Suppressor macrophage treated with lipopolysaccharide for 4 hours (primary cell): ENCODE measurements around the gene RNF144B.
A peak's percentile ranks its signal among the peaks of the same experiment; 100 is the strongest.
"Not testable (repeated sequence)": the region's sequence is repeated elsewhere in the genome, so short reads cannot be mapped to it uniquely, and the experiment has no call there.

ENCODE experiments used
- DNase-seq: peaks from one replicate; pipeline ENCODE4 v3.0.0-alpha.2; 2020

The RNF144B gene

DNA sequence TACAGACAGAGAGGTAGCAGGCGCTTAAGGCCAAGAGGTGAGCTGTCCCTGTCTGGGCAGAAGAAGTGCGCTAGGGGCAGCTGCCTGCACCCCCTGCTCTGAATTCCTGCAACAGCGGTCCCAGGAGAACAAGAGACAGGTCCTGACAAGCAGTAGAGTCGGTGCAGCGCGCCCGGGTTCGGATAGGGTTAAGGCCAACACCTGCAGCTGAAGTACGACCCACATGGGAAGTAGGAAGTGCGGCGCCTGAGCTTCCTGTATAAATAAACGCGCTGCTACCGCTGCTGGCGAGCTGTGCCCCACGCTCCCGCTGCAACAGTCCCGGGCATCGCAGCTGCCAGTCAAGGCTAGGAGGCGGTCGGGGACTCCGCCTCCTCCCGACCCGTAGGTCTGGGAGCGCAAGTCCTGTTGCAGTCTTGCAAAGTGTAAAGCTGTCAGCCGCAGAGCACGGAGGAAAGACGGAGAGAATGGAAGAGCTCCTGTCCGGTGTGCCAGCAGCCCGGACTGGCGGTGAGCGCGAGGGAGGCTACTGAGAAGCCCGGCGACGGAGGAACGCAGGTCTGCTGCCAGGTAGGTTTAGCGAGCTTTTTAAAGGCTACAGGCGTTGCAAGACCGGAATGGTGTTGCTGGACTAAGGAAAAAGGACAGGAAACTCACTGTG lies at the start of gene RNF144B:
Gene RNF144B, plus strand, starts transcription at position 290 of the 661 bp plus-strand sequence. CDS start 12,185 bp downstream, outside the sequence.
- peak; percentile 94 for DNase-seq

GRCh38 chr6:18339599-18339998 lies 47.6 kb upstream of the RNF144B start:
- DNase-seq, result no peak

DNA sequence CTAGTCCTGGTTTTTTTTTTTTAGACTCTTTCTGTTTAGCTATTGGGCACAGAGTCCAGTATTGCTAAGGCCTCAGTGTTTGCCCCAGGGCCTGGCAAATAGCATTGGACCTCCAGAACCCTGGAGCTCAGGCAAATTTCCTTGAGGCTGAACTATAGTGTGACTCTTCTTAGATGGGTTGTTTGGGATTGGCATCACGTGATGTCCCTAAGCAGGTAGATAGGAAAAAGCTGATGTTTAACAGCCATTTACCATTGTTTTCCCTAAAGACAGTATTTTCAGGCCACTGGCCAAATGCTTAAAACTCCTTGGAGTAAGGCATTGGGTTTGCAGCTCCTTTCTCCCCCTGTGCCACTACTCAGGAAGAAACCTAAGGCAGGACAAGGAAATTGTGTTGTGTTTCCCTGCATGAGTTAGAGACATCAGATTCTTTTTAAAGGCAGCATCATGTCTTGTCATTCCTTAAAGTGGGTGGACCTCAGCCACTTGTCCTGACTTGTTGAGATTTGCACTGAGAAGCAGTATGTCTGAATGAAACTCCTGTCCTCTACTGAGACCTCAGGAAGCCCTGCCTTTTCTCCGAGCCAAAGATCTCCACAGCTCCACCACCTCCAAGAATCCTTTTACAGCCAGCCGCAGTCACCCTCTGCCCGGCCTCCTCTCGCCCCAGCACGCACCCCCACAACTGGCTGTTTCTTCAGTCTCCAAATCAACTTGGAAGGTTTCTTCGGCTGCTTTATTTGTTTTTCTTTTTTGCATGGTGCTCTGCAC lies 46.2 kb upstream of the RNF144B start:
- no peak for DNase-seq

- no peak for DNase-seq
These were observed 44.9 kb upstream of the RNF144B start for GRCh38 chr6:18342223-18342622.

DNA sequence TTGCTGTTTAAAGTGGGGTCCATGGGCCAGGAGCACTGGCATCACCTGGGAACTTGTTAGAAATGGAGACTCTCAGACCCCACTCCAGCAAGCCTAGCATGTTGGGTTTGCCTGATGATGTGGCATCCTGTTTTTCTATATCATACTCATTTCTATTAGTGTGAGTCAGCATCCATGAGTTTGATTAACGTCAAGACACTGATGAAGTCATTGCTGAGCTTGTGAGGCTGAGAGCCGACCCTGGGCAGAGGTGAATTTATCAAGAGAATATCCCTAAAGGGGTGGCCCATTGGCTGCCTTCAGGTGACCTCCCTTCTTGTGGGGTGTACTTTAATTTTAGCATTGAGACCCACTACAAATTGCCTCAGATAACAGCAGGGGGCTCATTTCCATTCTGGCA lies 43.4 kb upstream of the RNF144B start:
- peak; percentile 66 for DNase-seq

DNA sequence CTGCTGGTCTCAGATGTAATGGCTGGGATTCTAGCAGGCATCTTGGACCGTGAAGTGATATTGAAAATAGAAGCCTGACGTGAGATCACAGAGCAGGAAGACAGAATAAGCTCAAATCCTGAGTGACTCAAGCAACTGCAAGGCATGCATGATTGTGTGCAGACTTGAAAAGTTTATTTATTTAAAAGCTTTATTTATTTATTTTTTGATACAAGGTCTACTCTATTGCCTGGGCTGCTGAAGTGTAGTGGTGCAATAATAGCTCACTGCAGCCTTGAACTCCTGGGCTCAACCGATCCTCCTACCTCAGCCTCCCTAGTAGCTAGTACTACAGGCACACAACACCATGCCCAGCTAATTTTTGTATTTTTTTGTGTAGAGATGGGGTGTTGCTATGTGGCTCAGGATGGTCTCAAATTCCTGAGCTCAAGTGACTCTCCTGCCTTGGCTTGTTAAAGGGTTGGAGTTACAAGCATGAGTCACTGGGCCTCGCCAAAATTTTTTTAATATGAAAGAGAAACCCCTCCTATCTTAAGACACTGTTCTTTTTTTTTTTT lies 40.1 kb upstream of the RNF144B start:
- peak; percentile 52 for DNase-seq

DNA sequence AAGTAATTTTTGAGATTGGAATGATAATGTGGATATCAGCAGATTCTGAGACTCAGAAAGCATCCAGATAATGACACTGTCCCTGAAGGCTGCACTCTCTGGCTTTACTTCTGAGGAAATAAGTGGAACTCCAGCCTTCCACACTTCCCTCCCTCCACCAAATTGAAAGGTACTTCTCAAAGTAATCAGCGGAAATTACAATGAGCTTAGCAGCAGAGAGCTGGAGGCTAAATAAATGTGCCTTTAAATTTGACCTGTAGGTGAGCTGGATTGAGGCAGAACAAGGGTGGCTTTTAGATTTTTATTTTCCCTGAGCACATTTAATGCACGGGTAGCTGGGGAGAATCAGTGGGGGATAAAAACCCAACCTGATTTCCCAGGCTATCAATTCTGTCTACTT lies 39.3 kb upstream of the RNF144B start:
- DNase-seq, result no peak

DNA sequence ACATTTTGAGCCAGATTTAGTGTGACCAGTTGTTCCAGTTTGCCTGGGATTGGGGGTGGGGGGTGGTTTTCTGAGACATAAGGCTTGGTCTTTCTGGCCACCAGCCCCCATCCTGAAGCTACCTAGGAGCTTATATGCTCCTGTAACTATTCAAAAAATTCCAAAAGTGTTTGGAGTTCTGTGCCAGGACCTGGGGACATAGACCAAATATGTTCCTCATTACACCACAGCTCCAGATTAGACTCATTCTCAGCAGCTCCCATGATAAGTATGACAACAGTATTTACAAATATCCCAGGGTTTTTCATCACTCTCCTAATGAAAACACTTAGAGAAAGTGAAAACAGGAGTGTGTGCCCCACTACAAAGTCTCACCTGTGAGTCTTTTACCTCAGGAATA lies 37.8 kb upstream of the RNF144B start:
- DNase-seq, result peak; percentile 56

DNA sequence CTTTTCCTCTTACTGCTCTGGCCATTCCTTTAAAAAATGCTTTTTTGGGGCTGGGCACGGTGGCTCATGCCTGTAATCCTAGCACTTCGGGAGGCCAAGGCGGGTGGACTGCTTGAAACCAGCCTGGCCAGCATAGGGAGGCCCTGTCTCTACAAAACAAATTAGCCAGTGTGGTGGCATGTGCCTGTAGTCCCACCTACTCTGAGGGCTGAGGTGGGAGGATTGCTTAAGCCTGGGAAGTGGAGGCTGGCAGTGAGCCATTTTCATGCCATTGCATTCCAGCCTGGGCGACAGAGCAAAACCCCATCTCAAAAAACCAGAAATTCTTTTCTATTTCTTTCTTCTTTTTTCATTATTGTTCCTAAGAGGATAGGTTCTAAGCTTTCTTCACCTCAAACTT lies 36.9 kb upstream of the RNF144B start:
- DNase-seq, result peak; percentile 48

- DNase-seq, result peak; percentile 89
These were observed 36.4 kb upstream of the RNF144B start for GRCh38 chr6:18350712-18351111.

- DNase-seq, result no peak
These were observed 35.1 kb upstream of the RNF144B start for GRCh38 chr6:18352001-18352400.

DNA sequence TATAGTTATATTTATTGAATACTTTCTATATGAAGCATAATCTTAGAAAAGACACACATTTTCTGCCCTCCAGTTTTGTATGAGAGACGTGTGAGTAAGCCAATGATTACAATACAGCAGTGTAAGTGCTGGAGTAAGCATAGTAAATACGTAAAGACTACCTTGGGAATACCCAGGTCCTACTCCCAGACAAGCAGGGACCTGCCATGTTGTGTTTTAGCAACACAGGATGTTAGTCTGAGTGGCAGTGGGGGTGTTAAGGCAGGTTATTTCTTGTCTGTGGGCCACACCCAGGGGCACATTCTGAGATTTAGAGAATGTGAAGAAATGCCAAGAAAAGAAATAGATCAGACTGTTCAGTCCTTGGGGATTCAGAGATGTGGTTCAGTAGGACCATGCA lies 34.3 kb upstream of the RNF144B start:
- DNase-seq, result no peak

DNA sequence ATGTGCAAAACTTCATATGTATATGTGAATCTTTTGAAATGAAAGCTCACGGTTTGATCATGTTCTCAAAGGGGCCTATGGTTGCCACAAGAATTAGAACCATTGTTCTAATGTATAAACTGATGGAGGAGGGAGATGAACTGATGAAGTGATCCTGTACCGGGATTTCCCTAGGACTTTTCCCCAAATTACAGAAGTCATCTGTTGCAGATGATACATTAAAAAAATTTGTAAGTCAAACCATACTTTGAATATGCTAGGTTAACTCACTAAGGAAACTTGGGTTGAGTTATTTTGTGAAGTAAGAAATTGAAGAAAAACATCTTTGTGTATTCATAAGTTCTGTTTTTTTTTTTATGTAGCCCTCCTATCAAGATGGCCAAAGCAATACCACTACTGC lies 33.9 kb upstream of the RNF144B start:
- no peak for DNase-seq

DNA sequence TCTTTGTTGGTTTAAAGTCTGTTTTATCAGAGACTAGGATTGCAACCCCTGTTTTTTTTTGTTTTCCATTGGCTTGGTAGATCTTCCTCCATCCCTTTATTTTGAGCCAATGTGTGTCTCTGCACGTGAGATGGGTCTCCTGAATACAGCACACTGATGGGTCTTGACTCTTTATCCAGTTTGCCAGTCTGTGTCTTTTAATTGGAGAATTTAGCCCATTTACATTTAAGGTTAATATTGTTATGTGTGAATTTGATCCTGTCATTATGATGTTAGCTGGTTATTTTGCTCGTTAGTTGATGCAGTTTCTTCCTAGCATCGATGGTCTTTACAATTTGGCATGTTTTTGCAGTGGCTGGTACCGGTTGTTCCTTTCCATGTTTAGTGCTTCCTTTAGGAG lies 29.6 kb upstream of the RNF144B start:
- not testable (repeated sequence) for DNase-seq

DNA sequence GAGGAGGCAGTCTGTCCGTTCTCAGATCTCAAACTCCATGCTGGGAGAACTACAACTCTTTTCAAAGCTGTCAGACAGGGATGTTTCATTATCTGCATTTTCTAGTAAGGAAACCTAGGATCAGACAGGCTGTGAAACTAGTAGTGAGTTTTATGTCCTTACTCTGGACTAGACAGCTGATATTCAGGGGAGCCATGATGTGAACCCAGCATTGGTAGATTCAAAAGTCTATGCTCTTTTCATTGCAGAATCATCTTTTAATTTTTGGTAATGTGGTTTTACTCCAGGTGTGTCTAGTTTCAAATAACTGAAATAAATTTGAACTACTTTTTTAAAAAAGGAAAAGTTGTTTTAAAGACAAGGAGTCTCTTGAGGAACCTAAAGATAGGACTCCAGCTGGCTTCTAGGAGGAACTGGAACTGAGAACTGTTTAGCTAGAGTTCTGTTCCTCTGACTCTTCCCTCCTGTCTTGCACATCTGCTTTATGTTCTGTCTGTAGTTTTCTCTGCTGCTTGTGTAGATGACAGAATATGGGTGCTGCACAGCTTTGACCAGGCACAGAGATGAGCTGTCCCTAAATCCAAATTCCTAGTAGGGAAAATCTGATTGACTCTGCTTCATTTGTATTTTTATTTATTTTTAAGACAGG lies 27.8 kb upstream of the RNF144B start:
- DNase-seq, result peak; percentile 68

- no peak for DNase-seq
These were observed 27.0 kb upstream of the RNF144B start for GRCh38 chr6:18360188-18360587.

GRCh38 chr6:18362058-18362561 lies 25.0 kb upstream of the RNF144B start:
- DNase-seq, result peak; percentile 44

GRCh38 chr6:18363746-18364145 lies 23.4 kb upstream of the RNF144B start:
- DNase-seq, result no peak

DNA sequence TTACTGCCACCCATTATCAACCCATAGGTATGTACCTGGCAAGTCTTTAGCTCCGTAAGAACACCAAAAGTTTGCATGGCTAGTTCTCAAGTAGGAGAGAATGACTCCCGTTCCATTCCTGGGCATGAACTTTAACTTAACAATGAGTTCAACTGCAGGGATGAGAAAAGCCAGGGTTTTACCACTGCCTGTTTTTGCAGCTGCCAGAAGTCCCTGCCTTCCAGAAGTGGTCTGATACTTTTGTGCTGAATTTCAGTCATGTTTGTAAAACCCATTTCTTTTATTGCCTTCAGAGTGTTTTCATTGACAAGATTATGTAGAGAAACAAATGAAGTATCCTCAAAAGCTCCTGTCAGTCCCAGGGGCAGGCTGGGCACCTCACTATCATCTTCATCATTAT lies 22.6 kb upstream of the RNF144B start:
- DNase-seq, result not testable (repeated sequence)

GRCh38 chr6:18367371-18367770 lies 19.8 kb upstream of the RNF144B start:
- no peak for DNase-seq

GRCh38 chr6:18368277-18369105 lies 18.7 kb upstream of the RNF144B start:
- no peak for DNase-seq

DNA sequence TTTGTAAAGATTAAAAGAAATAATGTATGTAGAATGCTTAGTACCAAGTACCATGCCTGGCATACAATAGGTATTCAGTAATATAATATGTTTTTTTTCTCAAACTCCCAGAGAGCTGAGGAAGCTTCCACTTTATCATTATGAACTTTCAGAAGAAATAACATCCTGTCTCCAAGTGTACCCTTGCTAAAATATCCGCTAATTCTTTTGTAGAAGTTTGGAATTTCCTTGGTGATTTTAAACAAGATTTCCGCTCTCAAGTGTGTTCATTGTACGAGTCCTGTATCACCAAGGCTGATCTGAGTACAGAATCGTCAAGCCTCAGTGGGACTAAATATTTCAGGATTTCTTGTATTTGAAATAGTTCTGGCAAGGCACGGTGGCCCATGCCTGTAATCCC lies 16.1 kb upstream of the RNF144B start:
- DNase-seq, result no peak

- DNase-seq, result no peak
These were observed 15.5 kb upstream of the RNF144B start for GRCh38 chr6:18371656-18372055.
